LoVo (cell line): ENCODE data around the gene HCAR2.
"Not testable (repeated sequence)": the region's sequence is repeated elsewhere in the genome, so short reads cannot be mapped to it uniquely, and the experiment has no call there.

ENCODE experiments used
- DNase-seq: peaks from one replicate; pipeline ENCODE4 v3.0.0-alpha.2; 2016; ENCODE audit warnings: low spot score

Gene HCAR2

GRCh38 chr12:122716658-122717057, 13.5 kb upstream of the HCAR2 start, which contains the start of gene HCAR3:
TSS of gene HCAR3 (minus strand) at chr12:122716811. CDS start at chr12:122716737, 74 bp downstream.
- DNase-seq: not testable (repeated sequence)

- not testable (repeated sequence) for DNase-seq
Observed at GRCh38 chr12:122715211-122715610, 12.1 kb upstream of the HCAR2 start.

- not testable (repeated sequence) for DNase-seq
Observed at GRCh38 chr12:122713491-122714188, 10.5 kb upstream of the HCAR2 start.

- DNase-seq: not testable (repeated sequence)
Observed at GRCh38 chr12:122711266-122711665, 8.1 kb upstream of the HCAR2 start.

DNA sequence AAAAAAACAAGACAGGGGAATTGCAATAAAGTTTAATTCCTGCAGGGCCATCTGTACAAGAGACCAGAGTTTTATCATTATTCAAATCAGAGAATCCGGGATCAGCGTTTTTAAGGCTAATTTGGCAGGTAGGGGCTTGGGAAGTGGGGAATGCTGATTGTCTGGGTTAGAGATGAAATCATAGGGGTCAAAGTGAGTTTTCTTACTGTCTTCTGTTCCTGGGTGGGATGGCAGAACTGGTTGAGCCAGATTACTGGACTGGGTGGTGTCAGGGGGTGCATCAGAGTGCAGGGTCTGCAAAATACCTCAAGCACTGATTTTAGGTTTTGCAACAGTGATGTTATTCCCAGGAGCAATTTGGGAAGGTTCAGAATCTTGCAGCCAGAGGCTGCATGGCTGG, 7.2 kb upstream of the HCAR2 start:
- not testable (repeated sequence) for DNase-seq

GRCh38 chr12:122709287-122709686, 6.1 kb upstream of the HCAR2 start:
- DNase-seq: not testable (repeated sequence)

DNA sequence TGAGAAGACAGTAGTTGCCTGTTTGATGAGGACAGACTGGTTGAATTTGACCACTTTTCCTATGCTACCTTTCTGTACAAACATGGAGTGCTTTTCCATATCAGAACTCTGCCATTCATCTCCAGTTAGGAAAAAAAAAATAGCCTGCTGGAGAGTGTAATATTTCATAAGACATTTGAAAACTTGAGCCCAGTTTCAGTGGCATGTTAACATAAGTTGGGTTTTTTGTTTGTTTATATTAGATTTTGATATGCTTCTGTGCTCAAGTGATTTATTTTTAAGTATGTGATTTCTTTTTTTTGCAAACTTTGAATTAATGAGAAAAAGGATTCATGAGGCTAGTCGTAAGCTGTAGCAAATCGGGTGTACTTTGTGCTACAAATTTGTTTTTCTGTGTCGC, 684 bp upstream of the HCAR2 start:
- DNase-seq: not testable (repeated sequence)

DNA sequence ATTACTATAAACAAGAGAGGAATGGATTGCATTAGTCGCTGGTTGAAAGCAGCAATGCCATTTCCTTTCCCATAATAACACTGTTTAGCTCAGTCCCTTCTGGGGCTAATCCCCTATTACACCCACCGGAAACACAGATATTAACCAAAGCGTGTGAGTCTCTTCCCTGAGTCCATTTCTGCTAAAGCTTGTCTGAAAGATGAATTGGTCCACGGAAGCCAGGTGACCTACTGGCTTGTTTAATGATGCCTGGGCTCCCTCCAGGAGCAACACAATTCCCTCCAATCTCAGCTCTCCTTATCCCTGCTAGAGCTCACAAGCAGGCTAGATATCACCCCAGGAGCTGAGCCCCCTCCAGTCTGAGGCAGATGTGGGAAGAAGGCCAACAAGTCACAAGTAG, 1.7 kb downstream of the HCAR2 start:
- not testable (repeated sequence) for DNase-seq

GRCh38 chr12:122700038-122700710, 3.0 kb downstream of the HCAR2 start:
- not testable (repeated sequence) for DNase-seq

- DNase-seq: not testable (repeated sequence)
Observed at GRCh38 chr12:122696922-122697321, 6.2 kb downstream of the HCAR2 start.

- no peak for DNase-seq
Observed at GRCh38 chr12:122691566-122691965, 11.6 kb downstream of the HCAR2 start.

- no peak for DNase-seq
Observed at GRCh38 chr12:122688291-122688690, 14.9 kb downstream of the HCAR2 start.

DNA sequence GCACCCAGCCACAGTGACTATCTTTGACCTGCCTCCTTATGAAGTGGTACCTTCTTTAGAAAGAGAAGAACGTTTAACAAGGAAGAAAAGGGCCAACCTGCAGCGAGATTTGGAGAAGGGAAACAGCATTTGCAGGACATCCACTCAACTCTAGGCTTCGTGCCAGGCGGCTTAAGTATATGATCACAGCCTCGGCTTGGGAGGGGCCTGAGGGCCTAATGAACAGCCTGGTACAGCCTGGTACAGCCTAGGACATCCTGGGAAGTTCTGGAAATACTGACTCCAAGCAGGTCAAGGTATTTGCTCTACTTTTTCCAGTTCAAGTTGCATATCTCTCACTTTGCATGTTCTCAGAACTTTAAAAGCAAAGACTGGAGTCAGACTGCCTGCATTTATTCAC, 16.1 kb downstream of the HCAR2 start:
- peak; percentile 29 for DNase-seq

- DNase-seq: no peak
Observed at GRCh38 chr12:122686538-122686937, 16.6 kb downstream of the HCAR2 start.

DNA sequence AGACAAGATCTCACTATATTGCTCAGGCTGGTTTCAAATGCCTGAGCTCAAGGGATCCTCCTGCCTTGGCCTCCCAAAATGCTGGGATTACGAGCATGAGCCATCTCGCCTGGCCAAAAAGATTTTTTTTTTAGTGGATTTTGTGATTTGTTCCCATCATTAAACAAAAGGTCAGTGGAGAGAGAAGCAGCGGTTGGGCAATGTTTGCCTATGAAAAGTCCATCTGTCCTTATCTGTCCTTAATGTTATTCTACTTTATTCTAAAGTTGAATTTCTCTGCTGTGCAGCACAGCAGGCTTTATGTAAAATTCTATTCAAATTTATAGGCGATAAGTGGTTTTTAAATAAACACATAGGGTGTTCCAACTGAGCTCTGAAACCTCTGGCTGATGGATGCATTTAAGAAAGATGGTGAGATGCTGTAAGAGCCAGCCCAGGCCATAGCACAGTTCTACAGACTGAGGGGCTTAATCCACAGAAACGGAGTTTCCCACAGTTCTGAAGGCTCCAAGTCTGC, 18.8 kb downstream of the HCAR2 start:
- no peak for DNase-seq

DNA sequence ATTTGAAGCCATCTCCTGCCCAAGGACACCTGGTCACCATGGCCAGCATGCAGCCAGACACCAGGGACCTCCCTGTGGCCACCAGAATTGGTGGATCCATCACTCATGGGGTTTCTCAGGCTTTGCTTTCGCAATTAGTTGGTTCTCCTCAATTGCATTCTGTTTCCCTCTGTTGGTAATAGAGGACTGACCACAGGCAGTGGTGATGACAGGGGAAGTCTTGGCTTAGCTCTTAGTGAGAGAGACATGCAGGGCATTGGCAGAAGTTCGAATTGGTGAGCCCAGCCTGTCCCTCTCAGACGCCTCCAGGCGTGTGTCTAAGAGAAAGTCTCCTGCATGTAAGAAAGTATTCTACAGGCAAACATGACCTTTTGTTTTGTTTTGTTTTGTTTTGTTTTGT, 21.3 kb downstream of the HCAR2 start:
- DNase-seq: no peak

- DNase-seq: not testable (repeated sequence)
Observed at GRCh38 chr12:122680989-122681388, 22.2 kb downstream of the HCAR2 start.

DNA sequence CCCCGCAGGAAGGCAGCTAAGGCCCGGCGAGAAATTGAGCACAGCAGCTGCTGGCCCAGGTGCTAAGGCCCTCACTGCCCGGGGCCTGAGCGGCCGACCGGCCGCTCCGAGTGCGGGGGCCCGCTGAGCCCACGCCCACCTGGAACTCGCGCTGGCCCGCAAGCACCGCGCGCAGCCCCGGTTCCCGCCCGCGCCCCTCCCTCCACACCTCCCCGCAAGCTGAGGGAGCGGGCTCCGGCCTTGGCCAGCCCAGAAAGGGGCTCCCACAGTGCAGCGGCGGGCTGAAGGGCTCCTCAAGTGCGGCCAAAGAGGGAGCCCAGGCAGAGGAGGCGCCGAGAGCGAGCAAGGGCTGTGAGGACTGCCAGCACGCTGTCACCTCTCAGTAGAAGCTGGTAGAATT, 26.4 kb downstream of the HCAR2 start:
- not testable (repeated sequence) for DNase-seq

GRCh38 chr12:122676015-122676414, 27.1 kb downstream of the HCAR2 start:
- DNase-seq: not testable (repeated sequence)

- no peak for DNase-seq
Observed at GRCh38 chr12:122672515-122672914, 30.6 kb downstream of the HCAR2 start.

DNA sequence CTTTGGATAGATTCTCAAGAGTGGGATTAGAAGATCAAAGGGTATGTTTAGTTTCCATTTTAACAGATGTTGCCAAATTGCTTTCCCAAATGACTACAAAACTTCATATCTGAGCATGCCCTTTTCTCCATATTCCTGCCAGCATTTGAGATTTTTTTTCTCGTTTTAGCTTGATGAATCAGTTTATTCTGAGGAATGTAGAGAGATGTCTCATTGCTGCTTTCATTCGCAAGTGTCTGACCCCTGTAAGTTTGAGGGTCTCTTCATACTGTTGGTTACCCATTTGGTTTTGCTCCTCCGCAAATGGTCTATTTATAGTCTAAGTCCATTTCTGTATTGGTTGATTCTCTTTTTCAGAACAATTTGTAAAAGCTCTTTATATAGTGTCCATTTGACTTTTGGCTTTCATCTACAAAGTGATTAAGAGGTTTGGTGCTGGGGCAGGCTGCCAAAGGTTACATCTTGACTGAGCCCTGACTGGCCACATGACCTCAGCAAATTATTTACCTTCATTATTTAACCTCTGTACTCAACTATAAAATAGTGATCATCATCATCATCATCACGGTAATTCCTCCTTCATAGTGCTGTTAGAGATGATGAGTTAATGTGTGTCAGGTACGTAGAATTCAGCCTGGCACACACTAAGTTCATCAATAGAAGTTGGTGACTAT, 33.6 kb downstream of the HCAR2 start:
- DNase-seq: peak; percentile 29

- no peak for DNase-seq
Observed at GRCh38 chr12:122668268-122668667, 34.9 kb downstream of the HCAR2 start.

DNA sequence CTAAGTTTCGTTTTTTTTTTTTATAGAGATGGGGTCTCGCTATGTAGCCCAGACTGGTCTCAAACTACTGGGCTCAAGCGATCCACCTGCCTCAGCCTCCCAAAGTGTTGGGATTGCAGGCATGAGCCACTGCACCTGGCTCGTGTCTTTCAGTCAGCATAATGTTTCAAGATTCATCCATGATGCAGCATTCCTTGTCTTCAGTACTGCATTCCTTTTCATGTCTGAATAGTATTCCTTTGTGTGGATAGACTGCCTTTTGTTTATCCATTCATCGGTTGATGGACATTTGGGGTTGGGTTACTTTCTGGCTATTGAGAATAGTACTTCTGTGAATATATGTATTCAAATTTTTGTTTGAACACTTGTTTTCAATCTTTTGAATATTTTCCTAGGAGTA, 37.4 kb downstream of the HCAR2 start:
- DNase-seq: no peak
